Measurements from ENCODE around the gene KRT9.
"Not testable (repeated sequence)": the region's sequence is repeated elsewhere in the genome, so short reads cannot be mapped to it uniquely, and the experiment has no call there.

The KRT9 gene

DNA sequence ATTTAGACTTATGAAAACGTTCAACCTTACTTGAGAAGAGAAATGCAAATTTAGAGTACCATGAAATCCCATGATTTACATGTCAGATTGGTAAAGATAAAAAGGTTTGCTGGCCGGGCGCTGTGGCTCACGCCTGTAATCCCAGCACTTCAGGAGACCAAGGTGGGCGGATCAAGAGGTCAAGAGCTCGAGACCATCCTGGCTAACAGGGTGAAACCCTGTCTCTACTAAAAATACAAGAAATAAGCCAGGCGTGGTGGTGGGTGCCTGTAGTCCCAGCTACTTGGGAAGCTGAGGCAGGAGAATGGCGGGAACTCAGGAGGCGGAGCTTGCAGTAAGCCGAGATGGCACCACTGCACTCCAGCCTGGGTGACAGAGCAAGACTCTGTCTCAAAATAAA is 29.1 kb downstream of the KRT9 start:
- DNase-seq = not testable (repeated sequence)

DNA sequence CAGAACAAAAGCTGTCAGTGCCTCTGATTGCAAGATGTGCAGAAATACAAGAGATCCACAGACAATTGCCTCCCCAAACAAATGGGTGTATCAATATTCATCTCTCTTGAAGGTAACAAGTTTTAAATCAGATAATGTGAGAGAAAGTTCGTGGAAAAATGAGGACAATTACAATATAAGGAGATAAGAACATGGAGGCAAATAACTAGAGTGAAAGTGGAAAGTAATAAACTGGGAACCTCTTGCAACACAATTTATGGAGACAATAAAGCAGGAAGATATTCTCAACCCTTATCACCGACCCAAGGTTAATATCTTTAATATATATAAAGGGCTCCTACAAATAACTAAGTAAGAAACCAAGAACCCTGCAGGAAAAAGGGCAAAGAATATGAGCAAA is 29.5 kb downstream of the KRT9 start:
- DNase-seq = no peak

DNA sequence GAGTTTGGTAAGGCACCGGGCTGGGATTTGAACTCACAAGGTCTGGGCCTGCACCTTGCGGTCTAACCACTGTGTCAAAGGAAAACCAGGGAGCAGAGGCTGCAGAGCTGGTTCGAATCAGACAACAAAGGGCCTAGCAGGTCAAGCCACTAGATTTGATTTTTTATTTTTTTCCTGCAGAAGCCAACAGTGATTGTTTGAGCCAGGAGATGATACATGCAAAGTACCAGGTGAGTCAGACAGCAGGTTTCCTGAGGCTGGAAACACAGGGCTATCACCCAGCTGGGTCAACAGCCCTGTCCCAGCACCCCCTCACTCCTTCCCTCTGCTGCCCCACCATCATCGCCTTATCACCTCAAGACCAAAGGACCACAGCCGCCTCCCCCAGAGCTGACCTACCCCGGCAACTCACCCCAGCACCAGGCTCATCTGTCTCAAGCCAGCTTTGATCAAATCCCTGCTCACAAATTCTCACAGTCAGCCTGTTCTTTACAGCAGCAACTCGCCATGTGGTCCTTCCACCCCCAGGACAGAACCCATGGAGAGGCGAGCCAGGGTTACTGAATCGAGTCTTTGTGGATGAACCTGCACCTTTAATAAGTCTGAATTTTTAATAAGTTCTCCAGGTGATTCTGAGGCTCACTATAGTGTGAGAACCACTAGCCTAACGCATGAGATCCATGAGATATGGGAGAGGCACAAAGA is 30.8 kb downstream of the KRT9 start:
- DNase-seq = no peak

GRCh38 chr17:41539979-41540701 is 31.7 kb downstream of the KRT9 start:
- no peak for DNase-seq

- DNase-seq = no peak
These were observed 32.8 kb downstream of the KRT9 start for GRCh38 chr17:41539071-41539492.

- DNase-seq = no peak
These were observed 33.3 kb downstream of the KRT9 start for GRCh38 chr17:41538565-41538991.

GRCh38 chr17:41537990-41538389 is 33.9 kb downstream of the KRT9 start:
- DNase-seq = no peak

DNA sequence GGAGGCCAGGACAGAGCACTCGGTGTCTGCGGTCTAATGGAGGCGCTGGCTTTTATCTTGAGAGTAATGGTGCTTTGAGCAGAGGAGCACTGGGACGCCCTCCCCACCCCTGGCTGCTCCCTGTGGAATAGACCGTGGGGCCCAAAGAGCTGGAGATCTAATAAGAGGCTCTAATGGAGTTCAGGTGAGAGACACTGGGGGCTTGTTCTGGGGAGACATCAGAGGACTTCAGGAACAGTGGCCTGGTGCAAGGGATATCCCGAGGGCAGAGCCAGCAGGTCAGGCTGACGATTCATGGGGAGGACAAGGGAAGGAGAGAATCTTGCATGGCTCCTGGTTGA is 34.3 kb downstream of the KRT9 start:
- no peak for DNase-seq

GRCh38 chr17:41536741-41537613 is 34.9 kb downstream of the KRT9 start:
- DNase-seq = no peak

DNA sequence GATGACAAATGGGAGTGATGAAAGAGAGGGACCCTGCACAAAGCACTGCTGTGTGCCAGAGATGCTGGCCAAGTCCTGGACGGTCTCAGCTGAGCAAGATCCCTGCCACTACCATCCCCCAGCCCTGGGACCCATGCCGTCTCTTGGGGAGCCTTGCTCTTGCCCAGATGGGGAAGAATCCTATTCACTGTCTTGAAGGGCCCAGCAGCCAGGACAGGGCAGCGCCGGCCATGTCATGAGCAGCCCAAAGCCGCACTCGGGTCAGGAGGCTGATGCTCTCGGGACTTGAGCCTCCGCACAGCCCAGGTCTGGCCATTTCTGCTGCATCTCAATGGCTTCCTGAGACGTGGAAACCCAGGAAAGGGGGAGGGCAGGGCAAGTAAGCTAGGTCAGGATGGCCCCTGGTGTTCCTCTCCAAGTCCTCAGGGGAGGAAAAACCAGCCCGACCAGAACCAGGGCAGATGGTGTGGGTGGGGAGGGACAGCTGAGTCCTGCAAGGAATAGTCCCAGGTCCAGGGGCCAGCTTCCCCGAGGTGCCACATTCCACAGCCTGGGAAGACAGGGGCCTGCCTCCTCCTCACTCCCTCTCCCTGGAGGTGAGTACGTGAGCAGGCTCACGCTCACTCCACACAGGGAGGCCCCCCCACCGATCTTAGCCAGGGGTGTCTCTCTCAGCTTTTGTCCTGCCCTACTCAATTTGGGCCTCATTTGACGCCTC is 35.9 kb downstream of the KRT9 start:
- no peak for DNase-seq

GRCh38 chr17:41534899-41535546 is 36.8 kb downstream of the KRT9 start:
- no peak for DNase-seq

DNA sequence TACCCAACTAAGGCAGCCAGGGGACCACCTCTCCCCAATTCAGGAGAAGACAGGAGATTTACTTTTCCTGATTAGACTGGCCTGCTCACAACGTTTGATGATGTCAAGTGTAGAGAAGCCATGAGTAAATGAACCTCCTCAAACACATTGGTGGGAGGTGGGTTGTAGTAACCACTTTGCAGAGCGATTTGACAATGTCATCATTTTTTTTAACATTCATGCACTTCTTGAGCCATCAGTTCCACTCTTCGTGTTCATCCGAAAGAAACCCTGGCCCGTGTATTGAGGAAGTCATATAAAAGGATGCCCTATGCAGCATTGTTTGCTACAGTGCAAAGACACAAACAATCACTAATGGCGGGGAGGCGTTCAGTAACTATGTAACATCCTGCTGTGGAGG is 38.2 kb downstream of the KRT9 start:
- no peak for DNase-seq

GRCh38 chr17:41532947-41533570 is 38.8 kb downstream of the KRT9 start:
- DNase-seq = no peak

GRCh38 chr17:41531993-41532392 is 39.9 kb downstream of the KRT9 start:
- DNase-seq = no peak

- no peak for DNase-seq
These were observed 41.5 kb downstream of the KRT9 start for GRCh38 chr17:41530062-41531048.

GRCh38 chr17:41529491-41529915 is 42.4 kb downstream of the KRT9 start:
- no peak for DNase-seq

- DNase-seq = no peak
These were observed 42.9 kb downstream of the KRT9 start for GRCh38 chr17:41528959-41529353.

DNA sequence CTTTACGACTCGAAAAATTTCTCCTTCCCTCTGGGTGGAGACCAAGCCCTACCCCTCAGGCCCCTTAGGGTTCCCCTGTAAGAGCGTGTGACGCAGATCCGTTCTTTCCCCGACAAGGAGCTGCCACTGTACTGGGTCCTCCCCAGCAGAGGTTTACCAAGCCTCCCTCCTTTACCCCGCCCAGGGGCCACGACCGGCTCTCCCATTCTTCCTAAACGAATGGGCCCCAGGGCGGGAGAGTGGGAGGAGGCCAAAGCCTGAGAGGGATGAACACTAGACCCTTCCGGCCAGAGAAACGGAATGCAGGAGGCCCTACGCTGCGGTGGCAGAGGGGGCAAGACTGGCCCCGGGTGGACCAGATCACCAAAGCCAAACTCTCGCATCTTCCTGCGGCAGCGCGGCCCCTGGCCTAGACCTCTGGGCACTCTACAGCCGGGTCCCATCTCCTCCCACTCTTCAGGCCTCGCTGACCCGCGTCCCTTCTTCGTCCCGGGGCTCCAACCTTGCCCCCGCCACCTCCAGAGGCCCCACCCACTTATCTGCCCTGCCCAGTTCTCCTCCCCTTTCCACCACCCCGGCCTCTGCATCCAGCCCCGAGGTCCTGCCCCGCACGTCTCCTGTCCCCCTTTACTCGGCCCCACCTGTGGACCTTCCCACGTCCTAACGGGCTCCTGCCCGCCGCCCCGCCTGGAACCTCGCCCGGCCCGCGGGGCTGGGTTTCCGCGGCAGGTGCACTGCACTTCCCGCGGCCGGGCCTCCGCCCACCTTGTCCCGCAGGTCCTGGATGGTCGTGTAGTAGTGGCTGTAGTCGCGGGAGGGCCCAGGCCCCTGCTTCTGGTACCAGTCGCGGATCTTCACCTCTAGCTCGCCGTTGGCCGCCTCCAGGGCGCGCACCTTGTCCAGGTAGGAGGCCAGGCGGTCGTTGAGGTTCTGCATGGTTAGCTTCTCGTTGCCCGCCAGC is 44.5 kb downstream of the KRT9 start:
- no peak for DNase-seq

DNA sequence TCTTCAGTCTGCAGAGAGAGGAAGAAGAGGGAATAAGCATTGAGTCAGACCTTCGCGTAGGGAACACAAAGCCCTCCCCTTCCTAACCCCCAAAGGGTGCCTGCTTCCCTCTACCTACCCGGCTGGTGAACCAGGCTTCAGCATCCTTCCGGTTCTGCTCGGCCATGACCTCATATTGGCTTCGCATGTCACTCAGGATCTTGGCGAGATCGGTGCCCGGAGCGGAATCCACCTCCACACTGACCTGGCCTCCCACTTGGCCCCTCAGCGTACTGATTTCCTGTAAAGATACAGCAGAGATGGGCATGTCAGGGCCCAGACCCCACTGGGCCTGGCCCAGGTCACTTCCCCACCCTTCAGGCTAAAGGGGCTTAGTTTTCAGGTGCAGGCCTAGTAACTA is 47.6 kb downstream of the KRT9 start:
- no peak for DNase-seq

All from NCI-H446 (cell line).